HG03469 (cell line): ENCODE data around the gene DNASE2B.

Experiments used
- ATAC-seq: cut with Tn5 transposase; IDR thresholded peaks from one replicate; pipeline ENCODE4 v1.9.1; 2021; ENCODE audit warnings: mild to moderate bottlenecking, moderate library complexity, moderate number of reproducible peaks; ENCODE audit not compliant: unreplicated experiment

DNASE2B gene, protein sequence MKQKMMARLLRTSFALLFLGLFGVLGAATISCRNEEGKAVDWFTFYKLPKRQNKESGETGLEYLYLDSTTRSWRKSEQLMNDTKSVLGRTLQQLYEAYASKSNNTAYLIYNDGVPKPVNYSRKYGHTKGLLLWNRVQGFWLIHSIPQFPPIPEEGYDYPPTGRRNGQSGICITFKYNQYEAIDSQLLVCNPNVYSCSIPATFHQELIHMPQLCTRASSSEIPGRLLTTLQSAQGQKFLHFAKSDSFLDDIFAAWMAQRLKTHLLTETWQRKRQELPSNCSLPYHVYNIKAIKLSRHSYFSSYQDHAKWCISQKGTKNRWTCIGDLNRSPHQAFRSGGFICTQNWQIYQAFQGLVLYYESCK

DNA sequence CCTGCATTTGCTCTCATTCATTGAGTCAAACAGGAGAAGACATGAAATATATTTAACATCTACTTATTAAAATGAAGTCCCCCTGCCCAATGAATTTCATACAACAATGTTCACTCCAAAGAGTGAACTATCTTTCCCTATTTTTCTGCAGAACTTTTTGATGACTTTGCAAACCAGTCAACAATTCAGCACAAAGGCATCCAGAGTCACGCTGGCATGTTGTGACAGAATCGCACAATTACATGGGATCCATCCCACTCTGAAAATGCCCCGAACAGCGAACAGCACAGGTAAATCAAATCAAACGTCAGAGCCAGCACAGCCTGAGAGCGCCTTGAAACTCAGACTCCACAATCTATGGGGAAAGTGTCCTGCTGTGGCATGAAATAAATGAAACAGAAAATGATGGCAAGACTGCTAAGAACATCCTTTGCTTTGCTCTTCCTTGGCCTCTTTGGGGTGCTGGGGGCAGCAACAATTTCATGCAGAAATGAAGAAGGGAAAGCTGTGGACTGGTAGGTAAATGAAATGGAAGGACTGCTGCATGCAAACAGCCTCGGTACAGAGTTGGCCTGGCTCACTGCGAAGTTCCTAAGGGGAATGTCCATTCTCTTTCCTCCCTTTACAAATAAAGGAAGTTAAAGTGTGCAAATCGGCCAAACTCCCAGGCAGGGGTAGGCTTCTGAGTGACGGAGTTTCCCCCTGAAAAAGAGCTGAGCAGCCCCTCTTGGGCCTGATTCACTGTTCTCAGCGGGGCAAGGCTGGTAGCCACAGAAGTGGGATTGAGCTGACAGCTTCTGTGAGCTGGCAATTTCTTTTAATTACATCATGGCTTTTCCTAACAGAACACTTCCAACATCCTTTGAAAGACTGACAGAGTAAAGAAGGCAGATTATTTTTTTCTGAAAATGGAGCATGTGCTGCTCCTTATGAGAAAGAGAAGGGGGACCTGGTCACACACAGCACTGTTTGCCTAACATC is at the start of gene DNASE2B:
TSS of gene DNASE2B (plus strand) at position 310 of the 981 bp plus-strand sequence. CDS start at position 391, 81 bp downstream.
- ATAC-seq, result no peak

DNA sequence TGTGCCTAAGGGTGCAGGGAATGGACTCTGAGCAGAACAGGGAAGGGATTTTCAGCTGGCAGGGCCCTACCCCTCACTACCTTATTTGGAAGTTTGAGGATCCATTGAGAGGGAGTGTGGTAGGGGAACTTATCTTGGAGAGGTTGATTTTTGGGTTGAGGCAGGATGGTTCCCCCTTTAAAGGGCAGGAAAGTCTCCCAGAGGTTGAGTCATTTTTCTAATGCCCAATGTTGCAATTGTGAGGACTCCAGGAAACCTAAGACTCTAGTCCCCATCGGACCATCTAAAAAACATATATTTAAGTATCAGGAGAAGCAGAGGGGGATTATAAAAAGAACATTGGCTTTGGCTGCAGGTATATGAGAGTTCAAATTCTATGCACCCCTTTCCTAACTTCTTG is 49.5 kb upstream of the DNASE2B start:
- no peak for ATAC-seq

DNA sequence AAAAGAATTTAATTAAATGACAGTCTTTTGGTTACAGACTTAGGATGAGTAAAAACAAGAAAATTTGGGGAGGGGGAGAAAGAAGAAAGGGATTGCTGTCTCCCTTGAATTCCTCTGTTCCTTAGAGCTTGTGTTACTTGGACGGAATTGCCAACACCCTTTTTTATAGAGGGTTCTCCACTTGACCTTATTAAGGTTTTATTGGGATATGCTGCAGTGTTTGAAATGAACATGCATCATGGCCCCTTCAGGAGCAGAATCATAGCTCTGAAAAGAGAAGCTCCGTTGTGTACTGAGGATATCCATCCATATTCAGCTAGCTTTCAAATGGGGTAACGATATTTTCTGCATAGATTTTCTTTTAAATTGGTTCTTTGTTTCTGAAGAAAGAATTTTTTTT is 48.2 kb upstream of the DNASE2B start:
- ATAC-seq, result no peak

DNA sequence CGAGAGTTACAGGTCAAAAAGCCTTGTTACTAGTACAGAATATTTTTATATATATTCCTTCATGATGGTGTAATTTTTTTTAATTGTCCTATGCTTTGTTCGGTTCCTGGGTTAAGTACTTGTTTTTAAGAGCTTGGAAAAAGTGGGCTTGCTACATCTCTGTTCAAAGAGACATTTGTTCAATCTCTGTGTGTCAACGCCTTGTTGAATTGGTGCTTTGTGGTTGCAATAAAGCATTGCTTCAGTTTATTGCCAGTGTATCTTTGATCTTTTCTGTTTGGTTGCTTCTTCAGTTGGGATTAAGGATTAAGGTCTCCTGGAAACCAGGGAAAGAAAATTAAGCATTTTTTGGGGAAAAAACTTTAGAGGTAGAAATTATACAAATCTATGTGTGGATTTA is 47.7 kb upstream of the DNASE2B start:
- no peak for ATAC-seq

DNA sequence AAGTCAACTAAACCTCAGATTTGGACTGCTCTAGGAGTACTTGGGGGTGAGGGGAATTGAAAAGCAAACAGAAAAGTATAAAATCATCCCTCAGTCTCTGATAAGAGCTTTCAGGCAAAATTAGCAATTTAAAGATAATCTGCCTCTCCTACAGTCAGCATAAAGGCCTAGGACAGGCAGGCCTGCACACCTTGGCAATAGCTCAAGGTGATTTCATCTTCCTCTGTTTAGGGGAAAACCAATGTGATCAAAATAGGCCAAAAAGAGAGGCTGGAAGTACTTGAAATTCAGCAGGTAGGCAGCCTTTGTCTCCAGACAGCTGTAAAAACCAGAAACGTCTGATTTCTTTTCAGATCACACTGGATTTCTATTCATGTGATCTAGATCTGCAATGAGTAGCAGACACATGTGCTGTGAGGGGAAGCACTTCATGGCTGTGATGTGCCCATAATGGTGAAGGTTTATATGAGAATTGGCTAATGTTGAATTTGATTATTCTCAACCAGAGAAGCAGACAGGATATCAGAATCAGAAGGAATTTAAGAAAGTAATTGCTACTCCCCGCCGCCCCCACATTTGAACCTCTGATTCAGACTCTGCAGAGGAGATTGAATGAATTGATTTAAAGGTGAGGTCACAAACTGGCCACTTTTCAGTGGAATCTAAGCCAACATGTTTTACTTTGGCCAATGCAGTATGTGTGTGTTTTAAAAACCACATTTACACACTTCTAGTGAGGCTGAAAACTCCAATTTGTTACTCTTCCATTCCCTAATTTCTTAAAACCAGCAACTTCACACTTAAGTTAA is 45.8 kb upstream of the DNASE2B start:
- ATAC-seq, result no peak

DNA sequence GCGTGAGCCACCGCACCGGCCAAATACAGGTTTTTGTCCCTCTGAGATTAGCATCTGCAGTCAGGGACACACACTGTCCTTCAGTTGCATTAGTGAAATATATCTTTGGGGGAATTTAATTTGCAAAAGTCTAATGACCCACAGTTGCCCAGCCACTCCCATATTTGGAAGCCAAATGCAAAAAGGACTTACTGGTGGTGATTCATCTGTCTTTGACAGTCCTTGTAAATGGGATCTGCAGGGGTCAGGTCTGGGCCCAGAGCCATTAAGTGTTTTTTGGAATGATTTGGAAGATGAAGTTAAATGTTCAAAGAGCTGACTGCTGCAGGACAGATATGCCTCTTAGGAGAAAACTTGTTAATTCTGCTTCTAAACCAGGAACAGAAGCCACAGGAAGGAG is 44.6 kb upstream of the DNASE2B start:
- ATAC-seq, result no peak

DNA sequence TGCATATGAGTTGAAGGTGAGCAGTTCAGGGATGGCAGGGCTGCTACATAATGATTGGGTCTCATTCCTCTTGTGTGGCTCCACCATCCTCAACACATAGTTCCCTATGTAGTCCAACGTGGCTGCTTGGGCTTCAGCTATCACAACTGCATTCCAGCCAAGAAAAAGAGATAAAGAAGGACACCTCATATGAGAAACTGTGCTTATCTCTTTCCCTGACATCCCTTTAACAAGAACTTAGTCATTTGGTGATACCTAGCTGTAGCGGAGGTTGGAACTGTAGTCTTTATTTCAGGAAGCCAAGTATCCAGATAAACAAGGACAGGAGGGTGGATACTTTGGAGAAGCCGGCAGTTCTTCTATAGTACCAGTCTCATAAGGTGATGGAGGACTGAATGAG is 42.7 kb upstream of the DNASE2B start:
- no peak for ATAC-seq

DNA sequence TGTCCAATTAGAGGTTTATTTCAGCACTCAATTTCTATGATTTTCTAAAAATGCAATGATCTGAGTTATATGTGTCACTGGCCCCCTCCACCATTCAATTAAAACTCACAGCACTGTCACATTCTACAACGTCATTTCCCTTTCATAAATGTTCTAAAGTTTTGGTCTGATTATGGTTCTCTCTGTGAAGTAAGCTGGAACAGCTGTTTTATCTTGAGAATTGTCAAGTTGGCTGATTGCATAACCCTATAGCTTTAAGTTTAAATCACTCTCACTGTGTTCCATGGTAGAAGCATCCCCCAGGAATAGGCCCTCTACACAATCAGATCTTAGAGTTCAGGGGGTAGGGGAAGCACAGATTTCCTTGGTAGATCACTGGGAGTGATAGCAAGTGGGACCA is 41.4 kb upstream of the DNASE2B start:
- ATAC-seq, result no peak

DNA sequence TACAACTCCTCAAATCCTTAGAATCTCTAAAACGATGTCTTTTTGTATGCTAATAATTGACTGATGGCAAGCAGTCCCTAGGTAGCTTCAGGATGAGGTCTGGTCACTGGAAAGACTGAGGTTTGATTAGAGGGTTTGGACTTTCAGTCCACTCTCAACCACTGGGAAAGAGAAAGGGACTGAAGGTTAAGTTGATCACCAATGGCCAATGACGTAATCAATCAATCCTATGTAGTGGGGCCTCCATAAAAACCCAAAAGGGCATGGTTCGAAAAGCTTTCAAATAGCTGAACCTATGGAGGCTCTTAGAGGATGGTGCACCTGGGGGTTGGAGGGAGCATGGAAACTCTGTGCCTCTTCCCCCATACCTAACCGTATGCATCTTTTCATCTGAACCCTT is 39.6 kb upstream of the DNASE2B start:
- ATAC-seq, result no peak

DNA sequence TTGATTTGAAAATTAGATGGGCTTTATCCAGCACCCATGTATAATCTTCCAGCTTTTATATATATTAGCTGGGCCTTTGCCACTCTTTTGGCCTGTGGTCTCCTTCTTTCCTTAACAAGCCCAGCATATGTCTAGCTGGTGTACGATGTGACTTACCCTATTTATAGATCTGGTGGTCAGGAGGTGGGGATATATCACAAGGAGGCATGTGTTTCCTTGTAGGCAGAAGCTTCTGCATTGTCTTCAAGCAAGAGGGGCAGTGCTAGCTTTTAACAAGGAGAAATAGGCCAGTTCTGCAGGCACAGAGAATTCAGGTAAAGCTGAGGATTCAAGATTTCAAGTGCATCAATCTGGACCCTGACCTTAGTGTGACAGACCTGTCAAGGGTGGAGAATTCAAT is 38.0 kb upstream of the DNASE2B start:
- ATAC-seq, result no peak

DNA sequence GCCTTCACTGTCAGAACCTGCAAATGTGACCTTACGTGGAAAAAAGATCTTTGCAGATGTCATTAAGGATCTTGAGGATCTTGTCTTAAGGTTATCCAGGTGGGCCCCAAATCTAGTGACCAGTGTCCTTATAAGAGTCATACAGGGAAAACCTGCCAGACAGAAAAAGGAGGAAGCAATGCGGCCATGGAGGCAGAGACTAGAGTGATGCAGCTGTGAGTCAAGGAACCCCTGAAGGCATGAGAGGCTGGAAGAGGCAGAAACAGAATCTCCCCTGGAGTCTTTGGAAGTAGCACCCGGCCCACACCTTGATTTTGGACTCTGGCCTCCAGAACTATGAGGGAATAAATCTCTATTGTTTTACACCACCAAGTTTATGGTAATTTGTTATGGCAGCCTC is 36.5 kb upstream of the DNASE2B start:
- no peak for ATAC-seq

DNA sequence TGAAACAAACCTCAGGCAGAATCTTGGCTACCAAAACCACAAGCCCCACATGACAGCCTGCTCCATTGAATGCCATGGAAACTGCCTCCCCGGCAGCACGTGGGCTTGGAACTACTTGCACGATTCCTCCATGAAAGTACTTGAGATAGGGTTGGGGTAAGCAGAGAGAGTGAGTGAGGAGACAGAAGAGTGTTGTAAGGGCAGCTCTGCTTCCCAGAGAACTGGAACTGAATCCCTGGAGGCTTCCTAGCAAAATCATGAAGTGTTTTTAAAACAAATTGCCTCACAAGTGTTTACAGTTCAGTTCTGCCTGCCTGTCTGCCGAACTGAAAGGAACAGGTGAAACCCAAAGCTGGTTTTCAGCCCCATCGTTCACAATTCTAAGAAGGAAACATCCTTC is 35.3 kb upstream of the DNASE2B start:
- ATAC-seq, result no peak

DNA sequence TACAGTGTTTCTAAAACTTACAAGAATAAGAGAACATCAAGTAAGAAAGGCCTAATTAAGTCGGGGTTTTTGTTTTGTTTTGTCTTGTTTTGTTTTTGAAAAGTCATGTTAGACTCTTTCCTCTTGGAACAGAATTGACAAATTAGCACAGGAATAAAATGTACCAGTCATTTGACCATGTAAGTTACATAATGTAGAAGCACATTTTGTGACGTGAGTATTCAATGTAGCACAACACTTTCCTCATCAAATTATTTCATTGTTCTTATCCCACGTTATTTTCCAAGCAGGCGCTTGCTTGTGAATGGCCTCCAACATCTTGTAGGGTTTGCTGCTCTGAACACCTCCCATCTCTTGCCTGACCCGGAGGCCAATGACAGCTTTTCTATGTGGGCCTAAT is 34.7 kb upstream of the DNASE2B start:
- no peak for ATAC-seq

DNA sequence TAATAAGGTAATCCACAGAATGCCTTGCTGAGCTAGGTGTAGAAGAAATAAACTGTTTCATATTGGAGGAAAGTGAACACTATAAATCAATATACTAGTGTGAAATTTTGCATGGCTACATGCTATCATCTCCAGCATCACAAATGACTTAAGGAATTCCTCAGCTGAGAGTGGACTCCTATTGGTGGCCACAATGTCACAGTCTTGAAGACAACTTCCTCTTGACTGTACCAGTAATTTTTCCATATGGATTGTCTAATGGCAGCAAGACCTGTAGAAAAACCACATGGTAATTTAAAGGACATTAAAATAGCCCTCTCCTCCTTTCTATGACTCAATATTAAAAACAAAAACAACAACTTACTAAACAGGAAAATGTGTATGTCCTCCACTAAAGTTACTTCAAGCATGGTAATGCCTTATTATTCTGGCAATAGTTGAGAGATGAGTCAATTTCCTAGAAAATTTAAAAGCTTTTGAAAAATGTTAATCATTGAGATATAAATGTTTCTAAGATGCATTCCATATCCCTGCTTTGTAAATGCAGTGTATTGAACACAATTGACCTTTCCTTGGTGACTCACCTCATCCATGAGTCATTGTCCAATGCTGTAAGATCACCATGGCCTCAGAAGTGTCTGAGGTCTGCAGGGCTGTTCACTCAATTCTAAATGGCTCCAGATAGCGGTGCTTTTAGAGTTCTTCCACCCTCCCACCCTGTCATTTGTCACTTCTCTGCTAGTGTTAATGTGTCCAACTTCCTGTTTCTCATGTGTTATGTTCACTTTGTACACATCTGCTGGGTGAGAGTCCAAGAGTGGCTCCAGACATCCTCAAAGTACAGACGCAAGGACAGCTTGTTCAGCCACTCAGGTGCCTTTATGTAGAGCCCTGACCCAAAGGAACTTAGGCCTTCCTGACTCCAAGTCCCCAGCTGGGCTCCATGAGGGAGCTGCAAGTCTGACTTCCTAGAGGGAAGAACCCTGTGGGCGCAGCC is 32.8 kb upstream of the DNASE2B start:
- no peak for ATAC-seq

DNA sequence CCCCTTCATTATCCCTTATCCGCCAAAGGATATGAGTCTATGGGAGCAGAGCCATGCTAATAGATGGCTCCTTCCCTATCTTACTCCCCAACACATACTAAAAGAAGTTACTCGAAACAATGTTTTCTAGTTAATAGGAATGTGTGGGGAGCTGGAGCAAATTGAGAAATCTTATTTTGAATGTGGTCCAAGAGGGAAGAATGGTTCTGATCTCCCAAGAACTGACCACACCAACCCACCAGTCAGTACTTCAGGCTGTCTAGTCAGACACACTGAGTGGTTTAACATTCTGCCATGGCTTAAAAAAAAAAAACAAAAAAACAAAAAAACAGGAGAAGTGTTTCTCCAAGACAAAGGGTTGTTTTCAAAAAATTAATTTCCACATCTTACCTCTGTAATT is 31.5 kb upstream of the DNASE2B start:
- no peak for ATAC-seq

DNA sequence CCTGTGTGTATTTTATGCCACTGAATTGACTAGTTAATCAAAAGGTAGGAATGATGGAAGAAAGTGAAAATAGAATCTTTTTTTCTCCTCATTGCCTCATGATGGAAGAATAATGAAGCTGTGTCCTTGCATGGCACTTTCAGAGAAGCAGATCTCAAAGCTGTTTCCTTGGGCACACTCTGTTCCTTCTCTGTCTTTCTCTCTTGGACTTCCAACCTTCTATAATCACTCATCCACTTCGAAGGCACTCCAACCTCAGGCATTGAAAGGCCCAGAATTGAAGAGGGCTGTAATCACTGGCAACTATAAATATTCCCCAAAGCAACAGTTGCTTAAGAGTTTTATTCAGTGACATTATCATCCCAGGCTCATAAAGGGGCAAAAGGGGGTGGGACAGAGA is 31.1 kb upstream of the DNASE2B start:
- ATAC-seq, result no peak

DNA sequence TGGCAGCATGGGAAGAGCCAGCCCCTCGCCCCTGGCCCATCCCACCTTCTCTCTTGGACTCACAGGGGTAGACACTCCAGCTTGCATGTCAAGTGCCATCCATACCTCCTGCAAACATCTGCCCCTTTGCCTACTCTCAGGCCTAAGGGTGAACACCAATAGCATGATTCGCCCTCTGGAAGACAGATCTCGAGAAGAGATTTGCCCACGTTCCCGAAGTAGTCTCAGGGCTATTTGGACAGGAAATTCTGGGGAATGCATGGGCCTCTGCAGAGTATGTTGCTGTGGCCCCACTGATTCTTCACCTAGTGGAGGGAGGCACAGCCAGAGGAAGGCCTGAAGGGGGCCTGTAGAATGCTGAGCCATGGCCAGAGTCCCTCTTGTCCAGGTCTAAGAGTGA is 29.8 kb upstream of the DNASE2B start:
- ATAC-seq, result no peak

DNA sequence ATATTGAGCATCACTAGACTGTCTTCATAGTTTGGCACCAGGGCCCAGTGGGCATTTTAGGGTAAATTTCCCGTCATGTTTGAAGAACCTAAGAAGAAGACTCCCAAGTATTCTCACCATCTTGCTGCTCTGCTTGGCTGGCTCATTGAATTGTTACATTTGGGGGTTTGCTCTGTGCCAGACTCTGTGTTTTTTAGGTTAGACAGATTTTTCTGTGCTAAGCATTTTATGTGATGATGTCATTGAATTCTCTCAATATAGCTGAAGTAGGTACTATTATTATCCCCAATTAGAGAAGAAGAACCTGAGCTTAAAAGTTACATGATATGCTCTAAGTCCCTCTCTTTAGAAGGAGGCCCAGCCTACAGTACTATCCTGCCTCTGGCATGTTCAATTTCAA is 28.0 kb upstream of the DNASE2B start:
- ATAC-seq, result no peak

DNA sequence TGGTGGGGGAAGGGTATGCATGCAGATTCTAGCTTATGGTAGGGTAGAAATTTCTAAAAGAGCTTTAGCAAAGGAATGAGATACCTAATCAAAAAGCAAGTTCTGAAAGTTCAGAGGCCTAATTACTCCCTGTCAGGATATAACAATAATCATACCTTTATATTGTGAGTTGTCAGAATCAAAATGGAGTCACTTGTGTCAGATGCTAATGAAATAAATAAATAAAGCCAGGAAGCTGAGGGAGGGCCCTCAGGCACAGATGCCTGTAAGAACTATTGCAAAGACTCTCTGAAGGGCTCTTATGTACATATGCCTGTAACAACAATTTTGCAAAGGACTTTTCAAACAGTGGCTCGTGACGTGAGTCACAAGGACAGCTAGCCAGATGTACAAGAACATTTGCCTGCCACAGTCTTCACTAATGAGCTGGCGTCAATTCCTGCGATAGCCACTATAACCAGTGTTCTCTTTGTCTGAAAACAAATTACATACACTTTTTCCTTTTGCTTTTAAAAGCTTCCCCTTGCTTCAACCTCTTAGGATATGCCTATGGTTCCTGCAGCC is 27.4 kb upstream of the DNASE2B start:
- no peak for ATAC-seq
